H1 (cell line): ENCODE results near the gene DEGS2. TPM values are rescaled to one million over a fixed set of nuclear protein-coding genes. Genes with fewer than 3 reads are reported as not detected.

Experiments used
- CTCF ChIA-PET: fragments of 300-600 bp; sonication (Branson Sonifier 250); formaldehyde crosslinking; loops from one replicate; lab custom pipeline; 2021; ENCODE audit not compliant: partially characterized antibody; lab: Charles Lee
- POLR2A ChIA-PET: fragments of 300-600 bp; sonication (Branson Sonifier 250); formaldehyde crosslinking; loops from one replicate; lab custom pipeline; 2021; ENCODE audit warnings: inconsistent platforms; ENCODE audit not compliant: partially characterized antibody; lab: Charles Lee
- DNase-seq, 2 experiments: peaks; one replicate each; pipeline versions ENCODE4 v3.0.0 to v3.0.0-alpha.2; 2010 to 2022; ENCODE audit warnings: low spot score in 2 of 2, low read depth in 1 of 2, mixed read lengths in 1 of 2
- FAIRE-seq: peaks from 2 replicates; lab custom pipeline; 2011; peaks lifted over from hg19 to GRCh38; lab: Jason Lieb, UNC
- H2AFZ ChIP-seq: 2 replicates; pipeline ENCODE4 v1.8.1; 2012; ENCODE audit warnings: low read length, inconsistent platforms
- H2AK5ac ChIP-seq: 2 replicates; pipeline ENCODE4 v1.6.1; 2013; ENCODE audit warnings: low read depth, low read length
- H2BK120ac ChIP-seq: replicated peaks from 2 replicates; pipeline ENCODE3; 2013; ENCODE audit warnings: low read depth, low read length, inconsistent platforms
- H2BK12ac ChIP-seq: 2 replicates; pipeline ENCODE4 v1.6.1; 2013; ENCODE audit warnings: low read depth, low read length
- H2BK15ac ChIP-seq: 2 replicates; pipeline ENCODE4 v1.6.1; 2013; ENCODE audit warnings: low read length
- H2BK20ac ChIP-seq: 2 replicates; pipeline ENCODE4 v1.6.1; 2013; ENCODE audit warnings: low read length
- H2BK5ac ChIP-seq: 2 replicates; pipeline ENCODE4 v1.6.1; 2013; ENCODE audit warnings: low read depth, low read length
- H3K14ac ChIP-seq: 2 replicates; pipeline ENCODE4 v1.6.1; 2013; ENCODE audit warnings: inconsistent platforms; ENCODE audit not compliant: insufficient read length
- H3K18ac ChIP-seq: 2 replicates; pipeline ENCODE4 v1.6.1; 2013; ENCODE audit warnings: low read length; ENCODE audit errors: extremely low read depth
- H3K23ac ChIP-seq: 2 replicates; pipeline ENCODE4 v1.6.1; 2013; ENCODE audit warnings: inconsistent platforms; ENCODE audit not compliant: insufficient read length
- H3K23me2 ChIP-seq: 2 replicates; pipeline ENCODE4 v1.6.1; 2013; ENCODE audit warnings: low read depth, low read length
- H3K27ac ChIP-seq: 2 replicates; pipeline ENCODE4 v1.6.1; 2011; ENCODE audit warnings: low read depth, low read length, inconsistent platforms
- H3K27me3 ChIP-seq, 4 experiments: replicated peaks in 1 of 4; 1 replicate in 1 of 4; 2 replicates in 3 of 4; pipeline versions ENCODE4 v1.6.1 to v1.8.1; 2011 to 2013; ENCODE audit warnings: low read length in 3 of 4, mild to moderate bottlenecking in 3 of 4, inconsistent platforms in 2 of 4, mixed read lengths in 2 of 4, moderate library complexity in 1 of 4; ENCODE audit not compliant: control insufficient read depth in 3 of 4, insufficient read depth in 3 of 4; ENCODE audit errors: extremely low read depth in 1 of 4
- H3K36me3 ChIP-seq, 4 experiments: 2 replicates each; pipeline versions ENCODE4 v1.6.1 to v1.8.1; 2011 to 2013; ENCODE audit warnings: mild to moderate bottlenecking in 4 of 4, low read length in 3 of 4, moderate library complexity in 2 of 4, control low read depth in 1 of 4, inconsistent platforms in 1 of 4; ENCODE audit not compliant: insufficient read depth in 4 of 4, control insufficient read depth in 2 of 4
- H3K4ac ChIP-seq: replicated peaks from 2 replicates; pipeline ENCODE3; 2013; ENCODE audit warnings: low read length, low read depth, mixed read lengths, inconsistent platforms; ENCODE audit not compliant: insufficient read length
- H3K4me1 ChIP-seq, 4 experiments: replicated peaks in 1 of 4; 1 replicate in 1 of 4; 2 replicates in 3 of 4; pipeline versions ENCODE4 v1.6.1 to v1.8.1; 2011 to 2013; ENCODE audit warnings: low read length in 3 of 4, inconsistent platforms in 2 of 4, mixed read lengths in 1 of 4; ENCODE audit not compliant: insufficient read depth in 4 of 4, control insufficient read depth in 3 of 4
- H3K4me2 ChIP-seq, 2 experiments: 2 replicates each; pipeline versions ENCODE4 v1.6.1 to v1.8.1; 2011 to 2013; ENCODE audit warnings: low read depth in 2 of 2, low read length in 2 of 2, control low read depth in 1 of 2, inconsistent platforms in 1 of 2, mild to moderate bottlenecking in 1 of 2; ENCODE audit not compliant: insufficient read depth in 1 of 2
- H3K4me3 ChIP-seq, 4 experiments: fragments of 200-600, 300-600 bp in 1 of 4; sonication (generic), shearing (Covaris generic), sonication (Bioruptor Twin) in 1 of 4; 2 replicates each; pipeline versions ENCODE4 v1.5.1 to v1.8.1; 2011 to 2016; ENCODE audit warnings: low read length in 4 of 4, low read depth in 3 of 4, control low read depth in 2 of 4, inconsistent platforms in 2 of 4, mild to moderate bottlenecking in 2 of 4, mixed read lengths in 1 of 4, moderate library complexity in 1 of 4; ENCODE audit not compliant: insufficient read depth in 2 of 4; ENCODE audit errors: extremely low read depth in 1 of 4
- H3K56ac ChIP-seq: replicated peaks from 2 replicates; pipeline ENCODE3; 2013; ENCODE audit warnings: low read depth, mild to moderate bottlenecking, mixed read lengths, low read length, inconsistent platforms; ENCODE audit not compliant: insufficient read length
- H3K79me1 ChIP-seq: 2 replicates; pipeline ENCODE4 v1.6.1; 2013; ENCODE audit warnings: low read depth, low read length, control low read depth
- H3K79me2 ChIP-seq, 2 experiments: 2 replicates each; pipeline versions ENCODE4 v1.6.1 to v1.8.1; 2012 to 2013; ENCODE audit warnings: low read length in 2 of 2, mild to moderate bottlenecking in 2 of 2, inconsistent platforms in 1 of 2; ENCODE audit not compliant: insufficient read depth in 2 of 2, control insufficient read depth in 1 of 2
- H3K9ac ChIP-seq, 4 experiments: replicated peaks in 1 of 4; 1 replicate in 1 of 4; 2 replicates in 3 of 4; pipeline versions ENCODE4 v1.6.1 to v1.8.1; 2011 to 2013; ENCODE audit warnings: low read depth in 3 of 4, low read length in 3 of 4, control low read depth in 2 of 4, mild to moderate bottlenecking in 2 of 4, moderate library complexity in 2 of 4, inconsistent platforms in 1 of 4; ENCODE audit errors: extremely low read depth in 1 of 4
- H3K9me3 ChIP-seq, 2 experiments: 2 replicates each; pipeline versions ENCODE4 v1.6.1 to v1.8.1; 2012 to 2013; ENCODE audit warnings: mild to moderate bottlenecking in 2 of 2, moderate library complexity in 2 of 2, control low read depth in 1 of 2, inconsistent platforms in 1 of 2, low read depth in 1 of 2, low read length in 1 of 2, mixed read lengths in 1 of 2; ENCODE audit not compliant: insufficient read depth in 2 of 2
- H4K20me1 ChIP-seq, 2 experiments: replicated peaks in 1 of 2; 2 replicates each; pipeline versions ENCODE3 to v1.8.1; 2011 to 2013; ENCODE audit warnings: inconsistent platforms in 2 of 2, low read length in 2 of 2, mild to moderate bottlenecking in 1 of 2; ENCODE audit not compliant: insufficient read depth in 2 of 2, control insufficient read depth in 1 of 2
- H4K5ac ChIP-seq: 2 replicates; pipeline ENCODE4 v1.6.1; 2013; ENCODE audit warnings: low read length, low read depth, mixed read lengths, inconsistent platforms; ENCODE audit not compliant: insufficient read length
- H4K8ac ChIP-seq: 2 replicates; pipeline ENCODE4 v1.8.0; 2013; ENCODE audit warnings: mild to moderate bottlenecking, moderate library complexity, low read length, inconsistent platforms; ENCODE audit not compliant: insufficient read depth; ENCODE audit errors: extremely low read depth
- H4K91ac ChIP-seq: replicated peaks from 2 replicates; pipeline ENCODE3; 2013; ENCODE audit warnings: low read length, mixed read lengths, inconsistent platforms; ENCODE audit not compliant: insufficient read length
- CEBPB ChIP-seq: IDR thresholded peaks from 2 replicates; pipeline ENCODE4 v1.6.1; 2012; ENCODE audit warnings: low read depth, low read length
- CHD1 ChIP-seq: IDR thresholded peaks from 2 replicates; pipeline ENCODE4 v1.6.1; 2012; ENCODE audit warnings: low read depth, low read length, improper control_type of control experiment
- FOSL1 ChIP-seq: IDR thresholded peaks from 2 replicates; pipeline ENCODE4 v1.6.1; 2011; ENCODE audit warnings: mild to moderate bottlenecking, low read depth, low read length, moderate library complexity; ENCODE audit not compliant: insufficient read depth
- HDAC6 ChIP-seq: IDR thresholded peaks from one replicate; pipeline ENCODE4 v1.7.1; 2012; ENCODE audit warnings: low read depth, mild to moderate bottlenecking, inconsistent platforms, low read length, moderate library complexity
- JUND ChIP-seq: IDR thresholded peaks from 2 replicates; pipeline ENCODE4 v1.6.1; 2011; ENCODE audit warnings: mild to moderate bottlenecking, improper control_type of control experiment, low read length
- SIN3A ChIP-seq, 2 experiments: IDR thresholded peaks in 1 of 2; conservative IDR thresholded peaks in 1 of 2; 2 replicates each; pipeline ENCODE4 v1.6.1; 2011 to 2012; ENCODE audit warnings: low read length in 2 of 2, improper control_type of control experiment in 1 of 2, low read depth in 1 of 2, mild to moderate bottlenecking in 1 of 2
- SP1 ChIP-seq: IDR thresholded peaks from 2 replicates; pipeline ENCODE4 v1.6.1; 2011; ENCODE audit warnings: low read depth, low read length
- TAF1 ChIP-seq: IDR thresholded peaks from 2 replicates; pipeline ENCODE4 v1.6.1; 2011; ENCODE audit warnings: mild to moderate bottlenecking, low read depth, low read length
- TCF12 ChIP-seq: IDR thresholded peaks from 2 replicates; pipeline ENCODE4 v1.6.1; 2011; ENCODE audit warnings: low read depth, mild to moderate bottlenecking, low read length
- YY1 ChIP-seq: IDR thresholded peaks from 2 replicates; pipeline ENCODE4 v1.6.1; 2011; ENCODE audit warnings: low read depth, mild to moderate bottlenecking, low read length
- WGBS, 2 experiments: shearing (Covaris generic) in 1 of 2; methylation state at CpG; one replicate each; pipeline versions ENCODE4 v1.1.6 to v1.1.7; 2013 to 2015; ENCODE audit warnings: low lambda C conversion rate in 2 of 2, mixed read lengths in 2 of 2, inconsistent platforms in 1 of 2, low coverage in 1 of 2, missing lambda C conversion rate in 1 of 2; ENCODE audit not compliant: insufficient replicate concordance in 2 of 2, insufficient coverage in 1 of 2, insufficient read length in 1 of 2; ENCODE audit errors: extremely low coverage in 1 of 2, missing lambda C conversion rate in 1 of 2; 5-methylcytosine and 5-hydroxymethylcytosine counted together
- polyA plus RNA-seq, 7 experiments: library from polyadenylated mRNA; depleted of rRNA in 3 of 7; stranded (reverse) in 5 of 7; unstranded in 2 of 7; fragments of >200 nt in 5 of 7; fragments of 200-250 nt in 2 of 7; gene quantifications; 1 replicate in 5 of 7; 2 replicates in 1 of 7; 4 replicates in 1 of 7; pipeline versions ENCODE4 v1.2.1 to v1.2.3, GENCODE V29; 2011 to 2013; ENCODE audit warnings: missing spikeins in 2 of 7, mixed read lengths in 2 of 7
- total RNA-seq: library from RNA; stranded (reverse); fragmentation: NEBNext Ultra II Directional; extraction: Animal tissue kit (Norgen Biotek cat#: 25700); gene quantifications from 2 replicates; pipeline ENCODE4 v1.2.1, GENCODE V29; 2021

DEGS2 gene
- total and polyA plus RNA-seq, 2 of the 8 experiments (the other 6 are each of a cell fraction or from before 2014, with no cell fraction given) = 0.61 to 0.82 TPM

DNA sequence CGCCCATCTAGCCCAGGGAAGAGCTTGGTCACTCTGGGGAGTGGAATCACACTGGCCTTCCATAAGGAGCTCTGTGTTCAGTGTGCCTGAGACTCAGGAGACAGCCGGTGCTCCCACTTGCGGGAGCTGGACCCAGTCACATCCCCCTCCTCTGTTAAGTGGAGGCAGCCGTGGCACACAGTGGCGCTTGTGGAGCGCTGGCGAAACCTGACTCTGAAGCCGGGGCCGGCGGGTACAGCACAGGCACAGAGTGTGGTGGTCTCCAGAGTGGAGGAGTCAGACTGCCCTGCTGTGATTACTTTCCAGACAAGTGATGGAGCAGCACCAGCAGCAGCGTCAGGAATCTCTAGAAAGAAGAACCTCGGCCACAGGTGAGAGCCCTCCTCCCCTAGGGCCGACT is 33.0 kb downstream of the DEGS2 start:
- no peak overlapping the region for H3K56ac ChIP-seq
- H3K23me2 ChIP-seq = no peaks in the 10 kb centered on the region; the same call in 1 of the 2 replicates
- H2BK5ac ChIP-seq = no peak overlapping the region
- H3K79me1 ChIP-seq = no peaks in the 10 kb centered on the region
- no peaks in the 10 kb centered on the region for H3K79me2 ChIP-seq
- H3K27ac ChIP-seq = no peak overlapping the region
- no peak overlapping the region for H2BK12ac ChIP-seq
- H2BK120ac ChIP-seq = no peak overlapping the region
- H3K36me3 ChIP-seq = peaks cover 0 to 2% (median 0%) of the 10 kb centered on the region in 4 experiments; a peak in 2 of 8 replicates
- peaks cover 0 to 8% (median 6%) of the 10 kb centered on the region in 4 experiments; a peak in 4 of 7 replicates for H3K4me1 ChIP-seq
- H4K20me1 ChIP-seq = peaks cover 0 to 4% of the 10 kb centered on the region in 2 experiments
- CTCF ChIA-PET = interaction anchor here (0.9 to 22.9 kb wide), 10 partner anchors 11 to 144 kb away, joined by 3 to 307 read pairs (median 6); partner anchors contain the start of gene DEGS2
- H4K5ac ChIP-seq = no peak overlapping the region
- H3K27me3 ChIP-seq = no peaks in the 10 kb centered on the region
- no peak for DNase-seq
- no peak overlapping the region for H3K14ac ChIP-seq
- H3K4me3 ChIP-seq = no peak overlapping the region
- FAIRE-seq = no peak
- H3K4ac ChIP-seq = no peak overlapping the region
- H3K23ac ChIP-seq = no peak overlapping the region
- 88% methylated on average over 13 of the region's 13 CpGs; no CpG with 5 or more reads in 1 of the 2 experiments for WGBS, 2 experiments
- H4K91ac ChIP-seq = no peak overlapping the region
- H3K9ac ChIP-seq = no peak overlapping the region
- no peak overlapping the region for H4K8ac ChIP-seq
- H2BK15ac ChIP-seq = no peak overlapping the region
- H2AK5ac ChIP-seq = no peak overlapping the region
- TF ChIP-seq SIN3A (conservative IDR thresholded peaks at IDR 0.05 in 1 of 2, IDR thresholded peaks at IDR 0.05 in 1 of 2; ENCODE audit: low read depth in 1 of 2, low read length in 2 of 2) (no peak), FOSL1 (no peak), TAF1 (no peak), CEBPB (no peak), SP1 (no peak), CHD1 (no peak), JUND (no peak), YY1 (no peak), TCF12 (no peak), HDAC6 (no peak)
- H2AFZ ChIP-seq = no peak overlapping the region
- H3K18ac ChIP-seq = no peak overlapping the region
- POLR2A ChIA-PET = interaction anchor here (1.5 kb wide), 1 partner anchor 28 kb away, joined by 4 read pairs; no protein-coding TSS in a partner anchor
- no peak overlapping the region for H3K4me2 ChIP-seq
- H2BK20ac ChIP-seq = no peak overlapping the region
- no peaks in the 10 kb centered on the region for H3K9me3 ChIP-seq
